Ascending aorta (tissue), 2 donors: ENCODE measurements around the gene NKD1. TPM values are rescaled to one million over a fixed set of nuclear protein-coding genes. Genes with fewer than 3 reads are reported as not detected.

ENCODE experiments used
- DNase-seq, 2 donors: peaks; one replicate each; pipeline ENCODE4 v3.0.0-alpha.2; 2019; ENCODE audit warnings: low spot score in 2 of 2
- H3K27ac ChIP-seq, 2 donors: fragments of 200-600 bp; sonication (generic); one replicate each; pipeline ENCODE4 v1.5.1; 2016 to 2017; ENCODE audit warnings: mild to moderate bottlenecking in 1 of 2
- H3K27me3 ChIP-seq: fragments of 200-600 bp; sonication (generic); one replicate; pipeline ENCODE4 v1.5.1; 2017
- H3K36me3 ChIP-seq, 2 donors: fragments of 200-600 bp; sonication (generic); one replicate each; pipeline ENCODE4 v1.5.1; 2016
- H3K4me1 ChIP-seq, 2 donors: fragments of 200-600 bp; sonication (generic); one replicate each; pipeline ENCODE4 v1.5.1; 2016 to 2017; ENCODE audit warnings: mild to moderate bottlenecking in 1 of 2
- H3K4me3 ChIP-seq, 2 donors: fragments of 200-600 bp; sonication (generic); one replicate each; pipeline ENCODE4 v1.5.1; 2016 to 2017; ENCODE audit warnings: mild to moderate bottlenecking in 1 of 2
- H3K9me3 ChIP-seq, 2 donors: fragments of 200-600 bp; sonication (generic); one replicate each; pipeline ENCODE4 v1.5.1; 2016
- intact Hi-C: fragments of 100-400 bp; cut with DNase I; formaldehyde crosslinking; loops from one replicate; pipeline ENCODE4 v1.15.1; 2023
- total RNA-seq: library from RNA; depleted of rRNA; stranded (reverse); fragments of >200 nt; gene quantifications from one replicate; pipeline ENCODE4 v1.1.0, GENCODE V29; 2016
- TF ChIP-seq, protein P1 (sequence below), 3 experiments: fragments of 200-600 bp in 2 of 3; fragments of 450-650 bp in 1 of 3; sonication (generic) in 2 of 3; IDR thresholded peaks; one replicate each; pipeline ENCODE4 v1.5.1; 2016 to 2019; ENCODE audit warnings: antibody characterized with exemption in 3 of 3, mild to moderate bottlenecking in 1 of 3, moderate library complexity in 1 of 3

NKD1 gene
- total RNA-seq, 1 donor from 2014 or later, result 33.2 TPM

DNA sequence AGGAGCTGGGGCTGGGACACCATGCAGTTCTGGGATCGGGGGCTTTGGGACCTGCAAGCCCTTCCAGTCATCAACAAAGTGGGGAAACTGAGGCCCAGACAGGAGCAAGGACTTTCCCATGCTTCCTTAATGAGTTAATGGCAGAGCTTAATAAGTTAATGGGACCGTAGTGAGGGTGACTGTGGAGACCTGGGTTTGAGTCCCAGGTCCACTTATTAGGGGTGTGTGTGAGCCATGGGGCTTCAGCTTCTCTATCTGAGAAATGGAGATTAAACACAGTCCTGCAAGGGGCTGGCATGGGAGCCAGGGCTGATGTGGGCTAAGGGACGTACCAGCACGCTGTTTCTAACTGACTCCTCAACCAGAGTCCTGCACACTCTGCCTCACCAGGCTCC is 41.7 kb upstream of the NKD1 start:
- TF ChIP-seq, protein P1, sequence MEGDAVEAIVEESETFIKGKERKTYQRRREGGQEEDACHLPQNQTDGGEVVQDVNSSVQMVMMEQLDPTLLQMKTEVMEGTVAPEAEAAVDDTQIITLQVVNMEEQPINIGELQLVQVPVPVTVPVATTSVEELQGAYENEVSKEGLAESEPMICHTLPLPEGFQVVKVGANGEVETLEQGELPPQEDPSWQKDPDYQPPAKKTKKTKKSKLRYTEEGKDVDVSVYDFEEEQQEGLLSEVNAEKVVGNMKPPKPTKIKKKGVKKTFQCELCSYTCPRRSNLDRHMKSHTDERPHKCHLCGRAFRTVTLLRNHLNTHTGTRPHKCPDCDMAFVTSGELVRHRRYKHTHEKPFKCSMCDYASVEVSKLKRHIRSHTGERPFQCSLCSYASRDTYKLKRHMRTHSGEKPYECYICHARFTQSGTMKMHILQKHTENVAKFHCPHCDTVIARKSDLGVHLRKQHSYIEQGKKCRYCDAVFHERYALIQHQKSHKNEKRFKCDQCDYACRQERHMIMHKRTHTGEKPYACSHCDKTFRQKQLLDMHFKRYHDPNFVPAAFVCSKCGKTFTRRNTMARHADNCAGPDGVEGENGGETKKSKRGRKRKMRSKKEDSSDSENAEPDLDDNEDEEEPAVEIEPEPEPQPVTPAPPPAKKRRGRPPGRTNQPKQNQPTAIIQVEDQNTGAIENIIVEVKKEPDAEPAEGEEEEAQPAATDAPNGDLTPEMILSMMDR (IDR thresholded peaks at IDR 0.05), result no peak
- peaks cover 0 to 2% of the 10 kb centered on the region in 2 donors for H3K4me1 ChIP-seq
- intact Hi-C loops, result no loop called here
- no peaks in the 10 kb centered on the region for H3K27me3 ChIP-seq
- no peak for DNase-seq
- no peak overlapping the region for H3K27ac ChIP-seq
- H3K36me3 ChIP-seq, result no peaks in the 10 kb centered on the region
- H3K4me3 ChIP-seq, result no peak overlapping the region
- H3K9me3 ChIP-seq, result no peaks in the 10 kb centered on the region

- Histone ChIP-seq H3K4me3 (no peak overlapping the region), H3K4me1 (no peaks in the 10 kb centered on the region), H3K9me3 (no peaks in the 10 kb centered on the region), H3K27me3 (no peaks in the 10 kb centered on the region), H3K36me3 (no peaks in the 10 kb centered on the region), H3K27ac (no peak overlapping the region)
- intact Hi-C loops, result no loop called here
- no peak for DNase-seq
- TF ChIP-seq, protein P1 (IDR thresholded peaks at IDR 0.05), result no peak
Measured at GRCh38 chr16:50507397-50507796, 40.8 kb upstream of the NKD1 start.

DNA sequence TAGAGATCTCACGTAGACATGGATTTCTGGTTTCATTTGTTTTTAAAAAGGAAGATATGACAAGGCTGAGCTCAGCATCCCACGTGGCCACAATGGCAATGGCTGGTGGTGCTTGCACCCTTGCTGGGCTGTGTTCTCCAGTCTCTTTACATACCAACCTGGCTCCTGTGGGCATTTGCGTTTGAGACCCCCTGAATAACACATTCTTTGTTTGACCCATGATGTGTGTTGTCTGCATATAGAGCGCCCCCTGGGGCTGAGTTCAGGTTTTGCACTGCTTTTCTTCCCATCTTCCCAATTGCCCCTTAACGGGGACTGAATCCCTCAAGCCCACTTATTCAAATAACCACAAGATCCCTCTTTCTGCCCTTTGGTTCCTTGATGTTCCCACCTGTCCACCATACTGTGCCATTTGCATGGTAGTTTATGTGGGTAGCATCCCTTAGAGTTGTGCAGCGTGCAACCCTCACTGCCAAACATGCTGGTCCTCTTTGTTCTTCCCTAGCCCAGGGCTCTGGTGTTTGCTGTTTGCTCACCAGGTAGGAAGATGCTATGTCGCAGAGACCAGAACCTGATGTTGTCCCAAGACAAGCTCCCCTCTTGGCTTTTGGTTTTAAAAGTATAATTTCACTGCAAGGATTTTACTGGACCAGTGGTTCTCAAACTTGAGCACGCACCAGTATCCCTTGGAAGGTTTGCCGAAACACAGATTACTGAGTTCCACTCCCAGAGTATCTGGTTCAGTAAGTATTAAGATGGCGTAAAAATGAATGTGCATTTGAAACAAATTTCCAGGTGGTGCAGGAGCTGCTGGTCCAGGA is 38.5 kb upstream of the NKD1 start:
- Histone ChIP-seq H3K9me3 (no peaks in the 10 kb centered on the region), H3K36me3 (no peaks in the 10 kb centered on the region), H3K4me1 (no peaks in the 10 kb centered on the region), H3K27ac (no peak overlapping the region), H3K27me3 (no peaks in the 10 kb centered on the region), H3K4me3 (no peak overlapping the region)
- TF ChIP-seq, protein P1 (IDR thresholded peaks at IDR 0.05), result peak; percentile 12 to 53 (median 44)
- intact Hi-C loops, result no loop called here
- peak in 1 of 2 donors; percentile 63 for DNase-seq

GRCh38 chr16:50515218-50515617 is 33.0 kb upstream of the NKD1 start:
- Histone ChIP-seq H3K4me3 (no peak overlapping the region), H3K27me3 (no peaks in the 10 kb centered on the region), H3K36me3 (no peaks in the 10 kb centered on the region), H3K27ac (no peak overlapping the region), H3K4me1 (no peaks in the 10 kb centered on the region), H3K9me3 (peaks cover 7 to 16% of the 10 kb centered on the region in 2 donors)
- TF ChIP-seq, protein P1 (IDR thresholded peaks at IDR 0.05), result no peak
- DNase-seq, result no peak
- intact Hi-C loops, result no loop called here

- Histone ChIP-seq H3K9me3 (peaks cover 7 to 16% of the 10 kb centered on the region in 2 donors), H3K36me3 (no peaks in the 10 kb centered on the region), H3K27ac (no peak overlapping the region), H3K27me3 (no peaks in the 10 kb centered on the region), H3K4me3 (no peak overlapping the region), H3K4me1 (no peaks in the 10 kb centered on the region)
- intact Hi-C loops, result no loop called here
- TF ChIP-seq, protein P1 (IDR thresholded peaks at IDR 0.05), result no peak
- no peak for DNase-seq
Measured at GRCh38 chr16:50516401-50516800, 31.8 kb upstream of the NKD1 start.
